GM12891 (cell line): ENCODE measurements around the gene COPS8.

Source experiments
- DNase-seq: peaks from one replicate; pipeline ENCODE4 v3.0.0; 2011; ENCODE audit warnings: low spot score; ENCODE audit not compliant: insufficient read length
- FAIRE-seq: peaks from 2 replicates; lab custom pipeline; 2011; peaks lifted over from hg19 to GRCh38; lab: Jason Lieb, UNC
- PAX5 ChIP-seq: IDR thresholded peaks from 2 replicates; pipeline ENCODE4 v1.6.1; 2011; ENCODE audit warnings: low read length, moderate library complexity, mild to moderate bottlenecking; ENCODE audit not compliant: insufficient read depth, severe bottlenecking
- POLR2A ChIP-seq: IDR thresholded peaks from 2 replicates; pipeline ENCODE4 v1.6.1; 2011; ENCODE audit warnings: low read depth, low read length, control low read depth
- POLR2AphosphoS5 ChIP-seq: IDR thresholded peaks from 2 replicates; pipeline ENCODE4 v1.6.1; 2011; ENCODE audit warnings: low read depth, low read length, control low read depth
- POU2F2 ChIP-seq: IDR thresholded peaks from 2 replicates; pipeline ENCODE4 v1.6.1; 2011; ENCODE audit warnings: low read depth, mild to moderate bottlenecking, control low read depth, low read length, moderate library complexity
- SPI1 ChIP-seq: IDR thresholded peaks from 2 replicates; pipeline ENCODE4 v1.6.1; 2011; ENCODE audit warnings: low read depth, low read length, control low read depth
- TAF1 ChIP-seq: IDR thresholded peaks from 2 replicates; pipeline ENCODE4 v1.6.1; 2011; ENCODE audit warnings: low read depth, low read length, control low read depth

COPS8 gene

GRCh38 chr2:237116431-237116830 is 30.7 kb downstream of the COPS8 start:
- FAIRE-seq = no peak
- TF ChIP-seq POLR2AphosphoS5 (no peak), SPI1 (no peak), POU2F2 (no peak), PAX5 (no peak), POLR2A (no peak), TAF1 (no peak)
- DNase-seq = no peak

- DNase-seq = no peak
- TF ChIP-seq POU2F2 (no peak), TAF1 (no peak), POLR2A (no peak), SPI1 (peak; percentile 49; the same call in 1 of the 2 replicates), POLR2AphosphoS5 (no peak)
- FAIRE-seq = no peak
These were observed 32.3 kb downstream of the COPS8 start for GRCh38 chr2:237118025-237118424.

GRCh38 chr2:237118561-237119155 is 33.0 kb downstream of the COPS8 start:
- no peak for FAIRE-seq

GRCh38 chr2:237120916-237121315 is 35.2 kb downstream of the COPS8 start:
- DNase-seq (no peak), FAIRE-seq (no peak)
- no peak for TF ChIP-seq POLR2AphosphoS5
- no peak for TF ChIP-seq TAF1
- no peak for TF ChIP-seq POLR2A
- no peak for TF ChIP-seq PAX5
- TF ChIP-seq SPI1 = no peak
- TF ChIP-seq POU2F2 = no peak

More at GRCh38 chr2:237118561-237119155, 33.0 kb downstream of the COPS8 start:
- TF ChIP-seq SPI1 (no peak), TAF1 (no peak), POLR2A (no peak), PAX5 (no peak), POU2F2 (no peak), POLR2AphosphoS5 (no peak)
- DNase-seq = no peak

GRCh38 chr2:237121321-237121720 is 35.6 kb downstream of the COPS8 start:
- FAIRE-seq = no peak
- no peak for DNase-seq

GRCh38 chr2:237122214-237122666 is 36.6 kb downstream of the COPS8 start:
- TF ChIP-seq POLR2A = no peak
- no peak for TF ChIP-seq PAX5
- TF ChIP-seq POLR2AphosphoS5 = no peak
- no peak for TF ChIP-seq TAF1
- TF ChIP-seq POU2F2 = no peak
- TF ChIP-seq SPI1 = no peak
- peak; percentile 40 for FAIRE-seq
- peak; percentile 24 for DNase-seq

More at GRCh38 chr2:237121321-237121720, 35.6 kb downstream of the COPS8 start:
- TF ChIP-seq POLR2AphosphoS5 = no peak
- no peak for TF ChIP-seq POLR2A
- TF ChIP-seq TAF1 = no peak

GRCh38 chr2:237124820-237125219 is 39.1 kb downstream of the COPS8 start:
- no peak for FAIRE-seq
- no peak for DNase-seq
- TF ChIP-seq POLR2A (no peak), SPI1 (no peak), POU2F2 (no peak), TAF1 (no peak), POLR2AphosphoS5 (no peak), PAX5 (no peak)

- FAIRE-seq (no peak), DNase-seq (no peak)
- TF ChIP-seq TAF1 (no peak), SPI1 (no peak), POU2F2 (no peak), POLR2AphosphoS5 (no peak), PAX5 (no peak), POLR2A (no peak)
These were observed 40.3 kb downstream of the COPS8 start for GRCh38 chr2:237125967-237126366.

GRCh38 chr2:237126519-237127174 is 41.0 kb downstream of the COPS8 start:
- DNase-seq (no peak), FAIRE-seq (no peak)

GRCh38 chr2:237128026-237128703 is 42.5 kb downstream of the COPS8 start:
- no peak for DNase-seq

More at GRCh38 chr2:237126519-237127174, 41.0 kb downstream of the COPS8 start:
- no peak for TF ChIP-seq POLR2A
- TF ChIP-seq PAX5 = no peak
- no peak for TF ChIP-seq POU2F2
- no peak for TF ChIP-seq TAF1

More at GRCh38 chr2:237128026-237128703, 42.5 kb downstream of the COPS8 start:
- TF ChIP-seq POLR2AphosphoS5 = no peak
- no peak for TF ChIP-seq POU2F2
- no peak for TF ChIP-seq POLR2A
- no peak for TF ChIP-seq TAF1
- no peak for TF ChIP-seq PAX5
- TF ChIP-seq SPI1 = no peak
- FAIRE-seq = no peak
